NCI-H1694 (cell line): ENCODE results near the gene HFE.
"Not testable (repeated sequence)": the region's sequence is repeated elsewhere in the genome, so short reads cannot be mapped to it uniquely, and the experiment has no call there.

Experiments used
- DNase-seq: peaks from one replicate; lab custom pipeline; 2025; lab: John Stamatoyannopoulos, UW

The HFE gene

GRCh38 chr6:26059941-26060340, 27.3 kb upstream of the HFE start:
- DNase-seq: no peak

DNA sequence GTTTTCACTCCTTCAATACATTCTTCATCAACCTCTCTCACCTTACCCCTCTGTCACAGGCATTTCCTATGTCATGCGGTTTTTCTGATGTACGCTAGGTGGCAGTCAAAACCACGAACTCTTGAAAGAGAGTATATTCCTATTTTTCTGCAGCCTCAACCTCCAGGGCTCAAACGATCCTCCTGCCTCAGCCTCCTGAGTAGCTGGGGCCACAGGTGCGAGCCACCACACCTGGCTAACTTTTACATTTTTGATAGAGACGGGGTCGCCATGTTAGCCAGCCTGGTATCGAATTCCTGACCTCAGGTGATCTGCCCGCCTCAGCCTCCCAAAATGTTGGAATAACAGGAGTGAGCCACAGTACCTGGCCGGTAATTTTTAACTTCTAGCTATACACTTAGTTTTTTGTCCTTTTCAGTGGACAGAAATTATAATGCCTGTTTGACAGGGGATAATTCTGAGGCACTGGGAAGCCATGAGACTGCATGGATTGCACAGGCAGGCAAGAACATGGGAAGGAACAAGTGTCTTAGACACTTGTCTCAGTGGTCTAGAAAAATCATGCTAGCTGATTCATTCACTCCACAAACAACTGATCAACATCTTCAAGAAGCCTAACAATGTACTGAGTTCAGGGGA, 22.5 kb upstream of the HFE start:
- DNase-seq: peak; percentile 22

- peak; percentile 67 for DNase-seq
These were observed 21.3 kb upstream of the HFE start for GRCh38 chr6:26065952-26066380.

GRCh38 chr6:26067367-26067766, 19.9 kb upstream of the HFE start:
- DNase-seq: no peak

DNA sequence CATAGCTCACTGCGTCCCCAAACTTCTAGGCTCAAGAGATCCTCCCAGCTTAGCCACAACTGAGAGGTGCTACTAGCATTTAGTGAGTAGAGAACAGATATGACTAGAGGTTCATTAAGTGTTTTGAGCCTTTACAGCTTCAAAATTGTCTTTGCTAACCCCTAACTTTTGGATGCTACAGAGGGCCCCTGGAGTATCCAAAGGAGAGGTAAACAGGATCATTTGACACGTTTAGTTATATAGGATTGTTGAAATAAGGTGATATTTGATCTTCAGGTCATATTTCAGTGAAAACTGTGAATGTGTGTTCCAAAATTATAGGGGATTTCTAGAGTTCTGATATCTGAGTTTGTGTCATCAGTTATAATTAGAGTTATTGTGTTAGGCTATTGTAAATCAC, 19.2 kb upstream of the HFE start:
- DNase-seq: no peak

- DNase-seq: no peak
These were observed 16.1 kb upstream of the HFE start for GRCh38 chr6:26071135-26071534.

- no peak for DNase-seq
These were observed 12.0 kb upstream of the HFE start for GRCh38 chr6:26075063-26075717.

GRCh38 chr6:26078066-26078465, 9.2 kb upstream of the HFE start:
- DNase-seq: not testable (repeated sequence)

DNA sequence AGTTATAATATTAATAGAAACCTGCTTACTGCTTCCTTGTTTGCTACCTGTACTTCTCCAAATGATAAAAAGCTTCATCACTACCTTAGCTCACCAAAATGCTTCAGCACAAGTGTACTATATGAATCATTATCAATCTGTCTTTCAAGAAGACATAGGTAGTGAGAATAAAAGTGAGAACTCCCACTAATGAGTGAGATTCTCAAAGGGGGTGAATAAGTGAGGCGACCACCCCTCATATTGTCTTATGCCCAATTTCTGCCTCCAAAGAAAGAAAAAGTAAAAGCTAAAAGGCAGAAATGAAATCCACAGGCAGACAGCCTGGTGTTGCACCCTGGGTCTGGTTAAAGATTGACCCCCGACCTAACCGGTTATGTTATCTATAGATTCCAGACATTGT, 6.1 kb upstream of the HFE start:
- not testable (repeated sequence) for DNase-seq

GRCh38 chr6:26086211-26086610, 1.0 kb upstream of the HFE start:
- DNase-seq: no peak

DNA sequence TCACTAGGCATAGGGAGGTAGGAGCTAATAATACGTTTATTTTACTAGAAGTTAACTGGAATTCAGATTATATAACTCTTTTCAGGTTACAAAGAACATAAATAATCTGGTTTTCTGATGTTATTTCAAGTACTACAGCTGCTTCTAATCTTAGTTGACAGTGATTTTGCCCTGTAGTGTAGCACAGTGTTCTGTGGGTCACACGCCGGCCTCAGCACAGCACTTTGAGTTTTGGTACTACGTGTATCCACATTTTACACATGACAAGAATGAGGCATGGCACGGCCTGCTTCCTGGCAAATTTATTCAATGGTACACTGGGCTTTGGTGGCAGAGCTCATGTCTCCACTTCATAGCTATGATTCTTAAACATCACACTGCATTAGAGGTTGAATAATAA, 1.1 kb downstream of the HFE start:
- no peak for DNase-seq

DNA sequence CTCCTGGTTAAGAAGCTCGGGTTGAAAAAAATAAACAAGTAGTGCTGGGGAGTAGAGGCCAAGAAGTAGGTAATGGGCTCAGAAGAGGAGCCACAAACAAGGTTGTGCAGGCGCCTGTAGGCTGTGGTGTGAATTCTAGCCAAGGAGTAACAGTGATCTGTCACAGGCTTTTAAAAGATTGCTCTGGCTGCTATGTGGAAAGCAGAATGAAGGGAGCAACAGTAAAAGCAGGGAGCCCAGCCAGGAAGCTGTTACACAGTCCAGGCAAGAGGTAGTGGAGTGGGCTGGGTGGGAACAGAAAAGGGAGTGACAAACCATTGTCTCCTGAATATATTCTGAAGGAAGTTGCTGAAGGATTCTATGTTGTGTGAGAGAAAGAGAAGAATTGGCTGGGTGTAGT, 2.0 kb downstream of the HFE start:
- no peak for DNase-seq

DNA sequence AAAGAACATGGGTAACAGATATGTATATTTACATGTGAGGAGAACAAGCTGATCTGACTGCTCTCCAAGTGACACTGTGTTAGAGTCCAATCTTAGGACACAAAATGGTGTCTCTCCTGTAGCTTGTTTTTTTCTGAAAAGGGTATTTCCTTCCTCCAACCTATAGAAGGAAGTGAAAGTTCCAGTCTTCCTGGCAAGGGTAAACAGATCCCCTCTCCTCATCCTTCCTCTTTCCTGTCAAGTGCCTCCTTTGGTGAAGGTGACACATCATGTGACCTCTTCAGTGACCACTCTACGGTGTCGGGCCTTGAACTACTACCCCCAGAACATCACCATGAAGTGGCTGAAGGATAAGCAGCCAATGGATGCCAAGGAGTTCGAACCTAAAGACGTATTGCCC, 5.2 kb downstream of the HFE start:
- DNase-seq: no peak

- DNase-seq: no peak
These were observed 6.8 kb downstream of the HFE start for GRCh38 chr6:26094036-26094435.

DNA sequence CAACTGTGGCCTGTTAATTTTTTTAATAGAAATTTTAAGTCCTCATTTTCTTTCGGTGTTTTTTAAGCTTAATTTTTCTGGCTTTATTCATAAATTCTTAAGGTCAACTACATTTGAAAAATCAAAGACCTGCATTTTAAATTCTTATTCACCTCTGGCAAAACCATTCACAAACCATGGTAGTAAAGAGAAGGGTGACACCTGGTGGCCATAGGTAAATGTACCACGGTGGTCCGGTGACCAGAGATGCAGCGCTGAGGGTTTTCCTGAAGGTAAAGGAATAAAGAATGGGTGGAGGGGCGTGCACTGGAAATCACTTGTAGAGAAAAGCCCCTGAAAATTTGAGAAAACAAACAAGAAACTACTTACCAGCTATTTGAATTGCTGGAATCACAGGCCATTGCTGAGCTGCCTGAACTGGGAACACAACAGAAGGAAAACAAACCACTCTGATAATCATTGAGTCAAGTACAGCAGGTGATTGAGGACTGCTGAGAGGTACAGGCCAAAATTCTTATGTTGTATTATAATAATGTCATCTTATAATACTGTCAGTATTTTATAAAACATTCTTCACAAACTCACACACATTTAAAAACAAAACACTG, 10.1 kb downstream of the HFE start:
- peak; percentile 28 for DNase-seq

- DNase-seq: no peak
These were observed 16.0 kb downstream of the HFE start for GRCh38 chr6:26103141-26103769.

- no peak for DNase-seq
These were observed 16.7 kb downstream of the HFE start for GRCh38 chr6:26103770-26104456.

GRCh38 chr6:26104457-26105108, 17.4 kb downstream of the HFE start:
- DNase-seq: no peak

DNA sequence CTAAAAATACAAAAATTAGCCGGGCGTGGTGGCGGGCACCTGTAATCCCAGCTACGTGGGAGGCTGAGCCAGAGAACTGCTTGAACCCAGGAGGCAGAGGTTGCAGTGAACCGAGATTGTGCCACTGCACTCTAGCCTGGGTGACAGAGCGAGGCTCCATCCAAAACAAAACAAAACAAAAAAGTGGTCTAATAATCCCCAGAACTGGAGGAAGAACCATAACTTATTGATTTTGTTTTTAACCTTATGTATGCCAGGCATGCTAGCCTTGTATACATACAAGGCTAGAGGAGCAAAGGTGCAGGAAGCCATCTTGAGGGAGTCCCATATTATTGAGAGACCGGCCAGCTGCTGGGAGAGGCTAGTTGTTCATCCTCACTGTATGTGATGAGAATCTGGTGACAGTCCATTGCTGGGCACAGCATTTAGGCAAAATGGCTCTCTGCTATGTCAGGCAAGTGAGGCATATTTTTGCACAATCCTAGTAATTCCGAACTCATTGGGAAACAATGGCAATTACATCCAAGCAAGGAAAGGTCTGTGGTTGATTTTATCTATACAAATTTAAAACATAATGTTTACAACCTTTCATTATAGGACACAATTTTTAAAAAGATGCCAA, 18.0 kb downstream of the HFE start:
- no peak for DNase-seq

DNA sequence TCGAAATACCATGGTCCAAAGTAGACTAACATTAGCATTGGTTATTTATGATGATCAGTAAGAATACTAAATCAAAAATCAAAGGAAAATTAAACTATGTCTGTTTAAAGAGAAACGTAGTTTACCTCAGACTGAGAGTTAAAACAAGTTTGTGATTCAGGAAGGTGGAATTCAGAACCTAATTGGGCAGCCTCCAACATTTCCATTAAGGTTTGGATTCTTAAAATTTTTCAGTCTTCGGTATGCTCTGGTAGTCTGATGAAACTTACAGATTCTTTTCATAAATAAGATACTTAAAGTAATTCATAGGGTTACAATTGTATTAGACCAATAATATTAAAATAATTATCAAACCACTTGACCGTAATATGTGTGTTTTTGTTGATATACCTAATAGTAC, 18.6 kb downstream of the HFE start:
- DNase-seq: no peak

GRCh38 chr6:26107935-26108334, 20.7 kb downstream of the HFE start:
- DNase-seq: no peak

GRCh38 chr6:26109772-26110171, 22.5 kb downstream of the HFE start:
- no peak for DNase-seq
